Stimulated activated naive CD4-positive, alpha-beta T cell (primary cell): Measurements from ENCODE around the gene HOXC5.

Experiments used
- DNase-seq, 6 experiments: peaks; one replicate each; lab custom pipeline; 2025; lab: John Stamatoyannopoulos, UW

HOXC5 gene

DNA sequence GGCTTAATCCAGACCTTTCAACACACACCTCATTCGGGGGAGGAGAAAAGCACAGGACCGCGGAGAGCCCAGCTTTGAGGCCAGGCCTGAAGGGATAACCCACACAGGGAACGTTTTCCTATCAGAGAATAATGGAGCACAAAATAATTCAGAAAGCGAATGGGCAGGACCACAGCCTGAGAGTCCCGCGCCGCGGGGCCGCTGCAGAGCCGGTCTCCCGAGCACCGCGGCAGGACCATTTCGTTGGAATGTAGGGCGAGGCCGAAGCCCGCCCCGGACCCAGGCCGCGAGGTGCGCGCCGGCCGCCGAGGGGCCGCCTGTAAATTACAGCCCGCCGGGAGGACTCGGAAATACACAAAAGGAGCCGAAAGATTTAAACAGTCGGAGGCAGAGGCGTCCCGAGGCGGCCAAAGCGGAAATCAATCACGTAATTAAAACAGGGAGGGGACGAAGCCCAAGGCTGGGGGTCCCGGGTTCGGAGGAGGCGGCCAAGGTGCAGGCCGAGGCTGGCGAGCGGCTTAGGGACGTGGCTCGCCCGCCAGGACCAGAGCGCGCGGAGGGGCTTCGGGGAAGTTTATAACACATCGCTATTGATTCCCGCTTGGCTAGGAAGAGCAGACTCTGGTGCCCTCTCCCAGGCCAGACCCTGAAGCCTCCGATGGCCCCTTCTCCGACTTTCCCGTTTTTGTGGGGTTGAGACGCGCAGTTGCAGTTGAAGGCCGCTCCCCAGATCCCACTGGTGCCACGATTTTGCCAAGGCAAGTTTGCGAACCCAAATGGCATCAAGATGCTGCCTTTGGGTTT is 14.5 kb downstream of the HOXC5 start:
- peak in 1 of 6 experiments; percentile 28 for DNase-seq

DNA sequence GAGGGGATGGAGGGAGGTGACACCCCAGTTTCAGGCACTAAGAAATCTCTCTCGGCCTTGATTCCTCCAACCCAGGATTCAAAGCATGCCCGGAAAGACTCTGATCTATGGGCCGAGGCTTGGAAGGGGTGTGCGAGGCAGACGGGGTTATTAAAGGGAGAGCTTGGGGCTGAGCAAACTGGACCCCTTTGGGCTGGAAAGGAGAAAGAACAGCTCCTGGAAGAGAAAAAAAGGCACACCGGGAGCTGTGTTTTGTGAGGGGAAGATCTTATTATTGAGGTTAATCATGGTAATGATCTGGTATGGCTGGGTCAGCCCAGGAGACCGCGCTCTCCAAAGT is 15.1 kb downstream of the HOXC5 start:
- no peak for DNase-seq

DNA sequence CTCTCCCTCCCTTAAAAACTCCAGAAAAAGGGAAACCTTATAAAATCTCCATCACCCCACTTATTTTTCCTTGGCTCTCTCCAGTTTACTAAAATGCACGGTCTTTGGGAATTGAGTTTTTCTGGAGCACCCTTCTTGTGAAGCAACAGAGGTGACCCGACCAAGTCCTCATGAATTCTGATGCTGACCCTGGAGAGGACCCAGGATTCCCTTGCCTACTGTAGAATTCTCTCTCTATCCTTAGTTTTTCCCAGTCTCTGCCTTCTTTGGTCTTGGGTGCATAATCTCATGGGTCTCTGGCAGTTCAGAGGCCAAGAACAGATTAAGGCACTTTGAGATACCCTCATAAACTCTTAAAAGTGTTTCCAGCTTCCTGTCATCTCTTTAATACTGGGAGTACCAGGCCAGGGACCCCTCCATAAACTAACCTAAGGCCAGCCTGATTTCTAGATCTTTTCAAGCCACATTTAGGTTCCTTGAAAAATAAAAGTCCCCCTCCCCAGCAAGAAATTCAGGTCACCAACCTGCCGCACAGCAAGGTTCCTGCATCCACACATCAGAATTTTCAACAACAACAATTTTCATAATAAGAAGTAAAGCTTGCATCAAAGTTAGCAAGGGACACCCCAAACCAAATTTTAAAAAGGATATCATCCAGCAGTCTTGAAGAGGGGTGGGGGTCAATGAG is 15.7 kb downstream of the HOXC5 start:
- DNase-seq: no peak

DNA sequence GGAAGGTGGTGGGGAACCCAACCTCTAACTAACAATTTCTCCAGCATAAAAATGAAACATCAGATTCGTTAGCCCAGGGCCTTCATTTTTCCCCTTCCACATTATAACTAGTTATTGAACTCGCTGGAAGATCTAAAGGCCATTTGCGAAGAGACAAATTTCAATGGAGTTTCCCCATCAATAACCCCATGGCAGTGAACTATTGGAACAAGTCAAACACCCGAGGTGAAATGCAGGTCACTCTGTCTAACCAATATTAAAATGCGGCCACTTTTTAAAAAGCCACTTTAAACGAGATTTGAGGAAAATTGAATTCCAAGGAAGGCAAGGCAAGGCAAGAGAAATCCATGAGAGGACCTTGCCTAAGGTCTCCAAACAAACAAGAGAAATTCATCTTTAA is 16.3 kb downstream of the HOXC5 start:
- no peak for DNase-seq

- DNase-seq: no peak
Observed at GRCh38 chr12:54050482-54050810, 17.6 kb downstream of the HOXC5 start.

DNA sequence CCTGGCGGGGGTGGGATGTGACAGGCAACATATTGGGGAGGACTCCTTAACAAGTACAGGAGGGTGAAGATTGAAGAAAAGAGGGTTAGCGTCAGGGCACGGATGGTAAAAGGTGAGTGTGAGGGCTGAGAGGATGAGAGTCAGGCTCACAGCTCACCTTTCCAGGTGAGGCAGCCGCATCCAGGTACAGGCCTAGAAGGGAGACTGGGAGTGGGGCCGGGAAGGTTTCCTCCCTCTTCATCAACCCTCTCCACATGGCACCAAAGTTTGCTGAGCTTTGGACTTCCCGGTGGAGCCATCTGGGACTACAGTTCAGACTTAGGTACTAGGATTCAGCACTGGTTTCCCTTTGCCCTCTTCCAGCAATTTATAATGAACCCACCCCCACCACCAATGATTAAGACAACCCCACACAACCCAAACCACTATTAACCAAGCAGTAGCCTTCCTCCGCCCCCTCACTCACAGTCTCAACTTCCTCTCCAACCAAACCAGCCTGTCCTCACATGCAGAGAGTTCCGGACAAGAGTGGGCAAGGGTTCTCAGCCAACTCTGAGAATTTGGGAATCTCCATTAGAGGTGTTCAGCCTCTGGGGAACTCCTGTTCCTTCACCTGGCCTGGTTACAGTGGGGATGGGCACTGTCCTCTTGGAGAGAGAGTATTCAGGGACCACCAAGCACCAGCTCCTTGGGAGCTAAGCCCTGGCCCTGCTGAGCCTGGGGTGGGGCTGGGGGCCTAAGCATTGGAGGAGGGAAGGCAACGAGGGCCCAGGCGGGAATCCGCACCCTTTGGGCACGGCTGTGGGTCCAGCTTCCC is 18.4 kb downstream of the HOXC5 start:
- DNase-seq: no peak

DNA sequence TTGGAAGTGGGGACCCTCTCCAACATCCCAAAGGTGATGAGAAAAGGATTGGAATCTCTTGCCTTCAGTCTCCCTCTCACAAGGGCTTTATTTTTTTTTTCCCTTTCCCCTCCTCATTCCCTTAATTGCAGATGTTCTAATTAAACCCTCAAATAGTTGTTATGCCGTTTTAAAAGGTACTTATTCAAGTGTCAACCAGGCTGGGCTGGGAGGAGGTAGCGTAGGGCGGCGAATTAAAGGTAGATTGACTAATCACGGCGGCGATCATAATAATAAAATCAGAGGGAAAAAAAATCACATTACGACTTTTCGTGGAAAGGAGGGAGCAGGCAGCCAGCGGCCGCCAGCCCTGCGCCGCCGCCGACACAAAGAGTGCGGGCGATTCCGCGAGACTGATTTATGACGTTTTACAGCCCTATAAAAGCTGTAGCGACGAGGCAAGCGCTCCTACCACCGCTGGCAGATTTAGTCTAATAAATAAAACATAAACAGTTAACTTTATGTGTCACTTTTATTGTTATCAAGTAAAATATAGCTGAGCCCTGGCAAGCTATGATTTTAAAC is 19.1 kb downstream of the HOXC5 start:
- no peak for DNase-seq

- no peak for DNase-seq
Observed at GRCh38 chr12:54052438-54053002, 19.7 kb downstream of the HOXC5 start.

- DNase-seq: no peak
Observed at GRCh38 chr12:54053003-54053750, 20.3 kb downstream of the HOXC5 start.

DNA sequence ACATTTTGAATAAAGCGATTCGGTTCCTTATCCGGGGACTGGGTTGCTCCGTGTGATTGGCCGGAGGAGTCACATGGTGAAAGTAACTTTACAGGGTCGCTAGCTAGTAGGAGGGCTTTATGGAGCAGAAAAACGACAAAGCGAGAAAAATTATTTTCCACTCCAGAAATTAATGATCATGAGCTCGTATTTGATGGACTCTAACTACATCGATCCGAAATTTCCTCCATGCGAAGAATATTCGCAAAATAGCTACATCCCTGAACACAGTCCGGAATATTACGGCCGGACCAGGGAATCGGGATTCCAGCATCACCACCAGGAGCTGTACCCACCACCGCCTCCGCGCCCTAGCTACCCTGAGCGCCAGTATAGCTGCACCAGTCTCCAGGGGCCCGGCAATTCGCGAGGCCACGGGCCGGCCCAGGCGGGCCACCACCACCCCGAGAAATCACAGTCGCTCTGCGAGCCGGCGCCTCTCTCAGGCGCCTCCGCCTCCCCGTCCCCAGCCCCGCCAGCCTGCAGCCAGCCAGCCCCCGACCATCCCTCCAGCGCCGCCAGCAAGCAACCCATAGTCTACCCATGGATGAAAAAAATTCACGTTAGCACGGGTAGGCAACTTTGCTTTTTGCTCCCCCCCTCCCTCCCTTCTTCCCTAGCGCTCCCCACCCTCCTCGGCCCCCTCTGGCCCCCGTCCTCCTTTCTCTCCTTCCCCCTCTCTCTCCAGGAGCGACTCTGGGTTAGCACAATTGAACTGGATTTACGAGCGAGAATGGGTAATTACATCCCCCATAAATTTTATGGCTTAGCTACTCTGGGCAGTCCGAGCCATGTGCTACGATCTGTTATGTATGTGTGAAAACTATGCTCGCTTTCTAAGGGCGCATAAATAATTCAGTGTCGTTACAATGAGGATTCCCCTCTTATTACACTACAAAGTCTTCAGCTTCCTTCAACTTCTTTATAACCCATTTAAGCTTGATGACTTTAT is 21.2 kb downstream of the HOXC5 start, which contains the start of gene HOXC4:
TSS of gene HOXC4 (plus strand) at position 85 of the 991 bp plus-strand sequence. CDS start at position 173, 88 bp downstream.
- no peak for DNase-seq

DNA sequence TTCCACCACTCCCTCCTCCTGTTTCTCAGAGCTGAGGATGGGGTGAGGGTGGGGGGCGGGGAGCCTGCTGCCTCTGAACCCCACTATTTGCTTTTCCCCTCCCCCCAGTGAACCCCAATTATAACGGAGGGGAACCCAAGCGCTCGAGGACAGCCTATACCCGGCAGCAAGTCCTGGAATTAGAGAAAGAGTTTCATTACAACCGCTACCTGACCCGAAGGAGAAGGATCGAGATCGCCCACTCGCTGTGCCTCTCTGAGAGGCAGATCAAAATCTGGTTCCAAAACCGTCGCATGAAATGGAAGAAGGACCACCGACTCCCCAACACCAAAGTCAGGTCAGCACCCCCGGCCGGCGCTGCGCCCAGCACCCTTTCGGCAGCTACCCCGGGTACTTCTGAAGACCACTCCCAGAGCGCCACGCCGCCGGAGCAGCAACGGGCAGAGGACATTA is 21.9 kb downstream of the HOXC5 start:
- no peak for DNase-seq

- no peak for DNase-seq
Observed at GRCh38 chr12:54055552-54055951, 22.7 kb downstream of the HOXC5 start.

DNA sequence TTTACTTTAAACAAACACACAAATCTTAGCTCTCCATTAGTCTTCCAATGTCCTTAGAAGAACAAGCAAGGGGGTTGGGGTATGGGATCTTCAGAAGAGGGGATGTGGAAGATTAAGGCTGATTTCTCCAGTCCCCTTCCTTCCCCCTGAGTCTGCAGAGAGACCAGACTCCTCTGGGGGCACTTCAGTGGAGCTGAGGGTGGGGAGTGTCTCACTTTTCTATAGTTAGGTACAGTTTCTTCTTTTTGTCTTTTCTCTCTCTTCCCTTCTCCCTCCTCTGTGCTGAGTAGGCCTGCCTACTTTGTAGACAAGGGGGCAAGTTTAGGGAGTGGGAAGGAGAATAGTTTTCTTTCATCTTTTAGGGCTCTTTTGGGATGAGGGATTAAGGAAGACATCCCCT is 23.3 kb downstream of the HOXC5 start:
- no peak for DNase-seq

- no peak for DNase-seq
Observed at GRCh38 chr12:54058128-54058768, 25.4 kb downstream of the HOXC5 start.

DNA sequence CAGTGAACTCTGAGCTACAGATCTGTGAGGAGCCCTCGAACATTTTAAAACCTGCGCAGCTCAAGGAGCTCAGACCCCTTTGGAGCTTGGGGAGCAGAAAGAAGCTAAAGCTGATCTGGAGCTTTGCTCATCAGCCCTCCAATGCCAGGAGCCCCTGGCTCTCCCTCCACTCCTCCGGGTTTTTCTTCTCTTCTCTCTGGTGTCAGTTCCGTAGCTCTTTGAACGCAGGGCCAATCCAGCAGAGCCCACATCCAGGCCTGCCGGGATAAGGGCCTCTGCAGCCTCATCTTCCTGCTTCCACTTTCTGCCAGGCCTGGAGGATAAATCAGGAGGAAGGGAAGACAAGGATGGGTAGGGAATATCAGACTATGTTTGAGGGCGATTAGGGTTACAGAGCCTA is 26.8 kb downstream of the HOXC5 start:
- DNase-seq: no peak

DNA sequence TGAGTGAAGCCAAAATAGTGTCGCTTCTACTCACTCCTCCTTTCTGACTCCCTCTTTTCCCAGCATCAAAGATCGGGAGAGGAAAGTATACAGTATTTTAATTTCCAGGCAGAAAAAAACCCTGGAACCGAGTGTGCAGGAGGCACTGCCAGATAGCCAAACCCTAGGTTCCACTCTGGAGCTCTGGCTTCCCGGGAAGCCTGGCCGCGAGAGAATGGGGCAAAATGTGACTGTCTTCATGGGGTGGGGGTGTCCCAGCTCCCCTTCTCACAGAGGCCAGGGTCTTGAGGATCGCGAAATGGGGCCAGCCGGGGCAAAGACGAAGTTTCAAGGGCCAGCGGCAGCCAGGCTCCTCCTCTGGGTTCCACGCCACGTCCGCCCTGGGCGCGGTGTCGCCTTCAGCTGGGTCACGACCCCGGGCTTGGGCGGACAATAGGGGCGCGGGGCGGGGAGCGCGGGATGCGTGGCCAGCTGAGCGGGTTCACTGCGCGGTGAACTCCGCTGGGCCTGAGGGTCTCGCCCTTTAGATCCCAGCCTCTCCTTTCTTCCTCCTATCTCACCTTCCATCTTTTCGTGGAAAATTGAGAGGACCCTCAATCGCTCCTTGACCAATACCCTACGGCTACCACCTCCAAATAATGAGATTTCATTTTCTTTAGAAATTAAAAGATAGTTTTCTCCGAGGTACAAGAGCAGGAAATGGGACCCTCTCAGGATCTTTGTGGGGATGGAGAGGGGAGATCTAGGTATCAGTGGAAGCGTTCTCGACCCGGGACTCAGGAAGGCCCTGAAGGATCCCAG is 27.5 kb downstream of the HOXC5 start:
- no peak for DNase-seq

DNA sequence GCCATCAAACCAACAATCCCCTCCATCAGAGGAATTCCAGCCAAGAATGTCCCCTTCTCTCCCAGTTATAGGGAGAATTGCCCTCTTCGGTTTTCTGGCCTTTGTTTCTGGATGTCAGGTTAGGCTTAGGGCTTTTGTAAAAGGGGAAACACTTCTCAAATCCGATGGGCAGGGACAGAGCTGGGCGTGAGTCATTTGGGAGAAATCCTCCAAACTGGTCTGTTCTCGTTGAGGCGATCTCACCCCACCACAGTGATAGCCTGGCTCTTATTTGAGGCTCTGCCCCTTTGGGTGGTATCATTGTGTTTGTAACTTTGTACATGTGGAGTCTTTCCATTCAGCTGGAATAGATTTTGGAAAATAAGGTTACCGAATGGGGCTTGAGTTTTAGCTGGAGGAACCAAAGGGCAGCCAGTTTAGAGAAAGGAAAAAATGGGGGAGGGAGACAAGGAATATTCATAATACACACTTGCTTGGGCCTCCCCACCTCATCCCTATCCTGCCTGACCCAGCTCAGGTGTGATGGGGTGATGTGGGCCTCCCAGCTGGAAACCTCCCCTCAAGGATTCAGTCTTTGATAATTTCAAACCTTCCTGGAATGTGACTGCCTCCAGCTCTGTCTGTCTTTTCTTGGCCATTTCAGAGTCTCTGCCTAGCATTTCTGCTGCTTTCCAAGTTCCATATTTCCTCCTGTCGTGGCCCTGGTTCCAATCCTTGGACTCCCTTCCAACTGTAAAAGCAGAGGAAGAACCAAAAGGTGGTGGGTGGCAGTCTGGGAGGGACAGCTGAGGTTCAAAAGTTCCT is 28.3 kb downstream of the HOXC5 start:
- DNase-seq: no peak

GRCh38 chr12:54065677-54066076 is 32.8 kb downstream of the HOXC5 start:
- no peak for DNase-seq
